ENCODE data around the gene CYP4F22.
"Not testable (repeated sequence)": the region's sequence is repeated elsewhere in the genome, so short reads cannot be mapped to it uniquely, and the experiment has no call there.

CYP4F22 gene

GRCh38 chr19:15592506-15592905 is 84.2 kb downstream of the CYP4F22 start:
- not testable (repeated sequence) for H3K9ac ChIP-seq (ENCODE audit: low read length); H3K4me1 ChIP-seq (ENCODE audit: control insufficient read depth, insufficient read depth, low read length); H3K9me3 ChIP-seq (ENCODE audit: control insufficient read depth, low read length)

GRCh38 chr19:15593766-15594165 is 85.4 kb downstream of the CYP4F22 start:
- H3K36me3 ChIP-seq (ENCODE audit: control insufficient read depth, insufficient read depth, low read length); H3K4me1 ChIP-seq (ENCODE audit: control insufficient read depth, insufficient read depth, low read length); H3K4me3 ChIP-seq (ENCODE audit: low read length); H3K9me3 ChIP-seq (ENCODE audit: control insufficient read depth, low read length); H3K27me3 ChIP-seq (ENCODE audit: control insufficient read depth, insufficient read depth, low read length); H3K9ac ChIP-seq (ENCODE audit: low read length): not testable (repeated sequence)

More at GRCh38 chr19:15592506-15592905, 84.2 kb downstream of the CYP4F22 start:
- not testable (repeated sequence) for H3K27me3 ChIP-seq (ENCODE audit: control insufficient read depth, insufficient read depth, low read length); H3K36me3 ChIP-seq (ENCODE audit: control insufficient read depth, insufficient read depth, low read length); H3K4me3 ChIP-seq (ENCODE audit: low read length)

- Histone ChIP-seq H3K27me3 (ENCODE audit: control insufficient read depth, insufficient read depth, low read length) (no peaks in the 10 kb centered on the region), H3K9me3 (ENCODE audit: control insufficient read depth, low read length) (no peaks in the 10 kb centered on the region), H3K4me3 (ENCODE audit: low read length) (no peak overlapping the region), H3K4me1 (ENCODE audit: control insufficient read depth, insufficient read depth, low read length) (no peaks in the 10 kb centered on the region), H3K9ac (ENCODE audit: low read length) (no peak overlapping the region), H3K36me3 (ENCODE audit: control insufficient read depth, insufficient read depth, low read length) (no peaks in the 10 kb centered on the region)
Observed at GRCh38 chr19:15595069-15595468, 86.7 kb downstream of the CYP4F22 start.

All from mucosa of stomach (tissue), 1 donor.